Activated T-helper 9 cell treated with anti-CD3 and anti-CD28 coated beads, Interleukin-2, amount 50 U/mL, for 16 hours (primary cell): Measurements from ENCODE around the gene MARVELD2.

Experiments used
- DNase-seq: peaks from one replicate; pipeline ENCODE4 v3.0.0-alpha.2; 2020; ENCODE audit warnings: low read depth

The MARVELD2 gene

GRCh38 chr5:69493396-69494133 is 78.6 kb downstream of the MARVELD2 start:
- no peak for DNase-seq
